Measurements from ENCODE around the gene IL18. TPM values are rescaled to one million over a fixed set of nuclear protein-coding genes. Genes with fewer than 3 reads are reported as not detected.
"Not testable (repeated sequence)": the region's sequence is repeated elsewhere in the genome, so short reads cannot be mapped to it uniquely, and the experiment has no call there.

The IL18 gene
- total RNA-seq, 1 donor from 2014 or later = 20.3 TPM

GRCh38 chr11:112174789-112175598 lies 11.1 kb upstream of the IL18 start, which contains the start of gene BCO2:
Gene BCO2 (plus strand): TSS chr11:112175512. CDS start chr11:112175602, 90 bp downstream.
- intact Hi-C loops (cut with DNase I) = no loop called here
- peak; percentile 93 for DNase-seq (ENCODE audit: low spot score)

DNA sequence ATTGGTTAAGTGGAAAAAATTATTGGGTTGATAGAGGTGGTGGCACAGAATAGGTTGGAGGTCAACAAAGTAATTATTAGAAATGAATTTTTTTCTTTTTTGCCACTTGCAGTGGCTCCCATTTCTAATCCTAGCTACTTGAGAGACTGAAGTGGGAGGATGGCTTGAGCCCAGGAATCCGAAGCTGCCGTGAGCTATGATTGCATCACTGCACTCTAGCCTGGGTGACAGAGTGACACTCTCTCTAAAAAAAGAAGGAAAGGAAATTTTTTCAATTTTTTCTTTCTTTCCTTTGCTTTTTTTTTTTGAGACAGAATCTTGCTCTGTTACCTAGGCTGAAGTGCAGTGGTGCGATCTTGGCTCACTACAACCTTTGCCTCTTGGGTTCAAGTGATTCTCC lies 9.3 kb upstream of the IL18 start:
- ATAC-seq (no peak), DNase-seq (ENCODE audit: low spot score) (no peak)
- intact Hi-C loops (cut with DNase I) = no loop called here

More at GRCh38 chr11:112174789-112175598, 11.1 kb upstream of the IL18 start, which contains the start of gene BCO2:
- ATAC-seq = peak; percentile 99

- intact Hi-C loops (cut with DNase I) = no loop called here
- DNase-seq (ENCODE audit: low spot score) (no peak), ATAC-seq (no peak)
Measured at GRCh38 chr11:112172362-112172994, 8.6 kb upstream of the IL18 start.

GRCh38 chr11:112167145-112167544 lies 3.3 kb upstream of the IL18 start, which contains the start of gene TEX12:
Gene TEX12 (plus strand): TSS chr11:112167372. CDS start chr11:112169269, 1,897 bp downstream.
- no peak for ATAC-seq
- DNase-seq (ENCODE audit: low spot score) = no peak
- intact Hi-C loops (cut with DNase I) = no loop called here

GRCh38 chr11:112166562-112166961 lies 2.7 kb upstream of the IL18 start:
- ATAC-seq (peak; percentile 77), DNase-seq (ENCODE audit: low spot score) (no peak)
- intact Hi-C loops (cut with DNase I) = no loop called here

GRCh38 chr11:112165049-112165448 lies 1.2 kb upstream of the IL18 start:
- ATAC-seq (no peak), DNase-seq (ENCODE audit: low spot score) (no peak)
- intact Hi-C loops (cut with DNase I) = no loop called here

DNA sequence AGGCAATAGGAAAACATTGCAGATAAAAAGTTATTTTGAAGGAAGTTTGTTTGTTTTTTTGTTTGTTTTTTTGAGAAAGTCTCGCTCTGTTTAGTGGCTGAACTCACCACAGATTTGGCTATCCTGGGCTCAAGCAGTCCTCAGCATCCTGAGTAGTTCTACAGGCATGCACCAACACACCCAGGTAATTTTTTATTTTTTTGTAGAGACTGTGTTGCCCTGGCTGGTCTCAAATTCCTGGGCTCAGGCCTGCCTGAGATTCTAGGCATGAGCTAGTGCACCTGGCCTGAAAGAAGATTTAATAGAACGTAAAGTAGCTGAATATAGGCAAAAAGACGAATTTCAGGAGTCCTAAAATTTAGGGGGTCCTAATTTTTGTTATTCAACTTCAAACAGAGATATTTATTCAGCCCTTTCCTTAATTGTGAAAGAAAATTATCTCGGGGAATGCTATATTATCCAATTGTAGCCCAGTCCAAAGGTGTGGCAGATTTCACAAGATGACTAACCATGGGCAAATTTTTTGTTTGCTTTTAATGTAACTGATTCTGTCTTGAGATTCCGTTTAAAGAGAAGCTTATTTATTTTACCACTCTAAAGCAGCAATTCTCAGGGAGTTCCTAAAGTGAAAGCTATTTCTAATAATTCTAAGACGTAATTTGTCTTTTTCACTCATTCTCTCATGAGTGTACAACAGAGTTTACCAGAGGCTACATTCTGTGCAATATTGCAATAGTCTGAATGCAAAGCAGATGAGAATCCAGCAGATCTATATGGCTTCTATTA lies 940 bp downstream of the IL18 start:
- DNase-seq (ENCODE audit: low spot score) (no peak), ATAC-seq (no peak)
- intact Hi-C loops (cut with DNase I) = no loop called here

- DNase-seq (ENCODE audit: low spot score); ATAC-seq; intact Hi-C loops (cut with DNase I): not testable (repeated sequence)
Measured at GRCh38 chr11:112162200-112162599, 1.7 kb downstream of the IL18 start.

GRCh38 chr11:112161012-112161411 lies 2.9 kb downstream of the IL18 start:
- DNase-seq (ENCODE audit: low spot score) (no peak), ATAC-seq (peak; percentile 47)
- intact Hi-C loops (cut with DNase I) = no loop called here

DNA sequence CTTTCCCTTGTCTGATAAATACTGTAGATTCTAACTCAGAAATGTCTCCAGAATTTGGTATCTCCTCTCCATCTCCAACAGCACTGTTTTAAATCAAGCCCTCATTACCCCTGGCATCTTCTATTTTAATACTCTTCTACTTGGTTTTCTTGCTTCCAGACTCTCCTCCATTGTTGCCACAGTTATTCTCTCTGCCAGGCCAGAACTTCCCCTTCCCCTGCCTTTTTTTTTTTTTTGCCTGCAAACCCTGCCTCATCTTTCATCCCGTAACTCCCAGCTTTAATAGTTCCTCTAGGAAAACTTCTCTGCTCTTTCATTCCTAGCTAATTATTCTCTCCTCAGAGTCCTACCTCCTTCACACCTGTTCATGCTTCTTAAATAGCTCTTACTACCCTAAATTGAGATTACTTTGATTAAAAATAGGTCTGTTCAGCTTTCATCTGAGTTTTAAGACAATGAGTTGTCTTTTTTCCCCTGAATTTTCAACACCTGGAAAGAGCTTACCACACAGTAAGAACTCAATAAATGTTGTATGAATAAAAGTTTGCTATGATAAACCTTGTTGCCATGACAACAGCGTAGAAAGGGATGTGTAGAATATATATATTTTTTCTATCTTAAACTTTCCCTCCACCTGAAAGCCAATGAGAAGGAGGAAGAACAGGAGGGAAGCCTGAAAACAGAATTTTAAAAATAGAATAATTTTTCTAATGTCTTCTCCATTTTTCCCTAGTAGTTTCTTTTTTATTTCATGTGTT lies 3.6 kb downstream of the IL18 start:
- no peak for ATAC-seq
- intact Hi-C loops (cut with DNase I) = no loop called here
- no peak for DNase-seq (ENCODE audit: low spot score)

- intact Hi-C loops (cut with DNase I) = no loop called here
- DNase-seq (ENCODE audit: low spot score) (no peak), ATAC-seq (no peak)
Measured at GRCh38 chr11:112159098-112160065, 4.5 kb downstream of the IL18 start.

- intact Hi-C loops (cut with DNase I) = no loop called here
- DNase-seq (ENCODE audit: low spot score) = no peak
- ATAC-seq = peak; percentile 42
Measured at GRCh38 chr11:112156956-112157766, 6.7 kb downstream of the IL18 start.

DNA sequence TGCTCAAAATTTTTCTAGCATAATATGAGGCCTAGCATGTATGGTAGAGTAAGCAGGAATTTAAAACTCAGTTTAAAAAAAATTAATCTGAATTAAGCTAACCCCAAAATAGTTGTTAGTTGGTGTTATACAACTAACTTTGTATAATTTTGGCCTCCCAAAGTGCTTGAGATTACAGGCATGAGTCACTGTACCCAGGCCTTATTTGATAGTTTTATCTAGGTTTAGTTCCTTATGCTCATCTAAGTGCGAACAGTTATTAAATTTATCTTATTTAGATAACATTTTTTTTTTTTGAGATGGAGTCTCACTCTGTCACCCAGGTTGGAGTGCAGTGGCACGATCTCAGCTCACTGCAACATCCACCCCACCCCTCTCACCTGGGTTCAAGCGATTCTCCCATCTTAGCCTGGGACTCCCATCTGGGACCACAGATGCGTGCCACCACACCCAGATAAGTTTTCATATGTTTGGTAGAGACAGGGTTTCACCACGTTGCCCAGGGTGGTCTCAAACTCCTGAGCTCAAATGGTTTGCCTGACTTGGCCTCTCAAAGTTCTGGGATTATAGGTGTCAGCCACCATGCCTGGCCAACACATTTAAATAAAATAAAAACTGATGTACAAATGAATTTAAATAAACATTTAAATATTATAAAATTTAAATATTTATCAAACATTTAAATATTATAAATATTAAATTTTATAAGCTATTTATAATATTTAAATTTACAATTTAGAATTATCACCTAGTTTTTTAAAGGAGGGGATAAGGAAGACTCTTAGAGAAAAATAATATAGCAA lies 7.5 kb downstream of the IL18 start:
- ATAC-seq = no peak
- DNase-seq (ENCODE audit: low spot score) = no peak
- intact Hi-C loops (cut with DNase I) = no loop called here

- intact Hi-C loops (cut with DNase I) = no loop called here
- DNase-seq (ENCODE audit: low spot score) = no peak
- no peak for ATAC-seq
Measured at GRCh38 chr11:112150517-112150916, 13.4 kb downstream of the IL18 start.

DNA sequence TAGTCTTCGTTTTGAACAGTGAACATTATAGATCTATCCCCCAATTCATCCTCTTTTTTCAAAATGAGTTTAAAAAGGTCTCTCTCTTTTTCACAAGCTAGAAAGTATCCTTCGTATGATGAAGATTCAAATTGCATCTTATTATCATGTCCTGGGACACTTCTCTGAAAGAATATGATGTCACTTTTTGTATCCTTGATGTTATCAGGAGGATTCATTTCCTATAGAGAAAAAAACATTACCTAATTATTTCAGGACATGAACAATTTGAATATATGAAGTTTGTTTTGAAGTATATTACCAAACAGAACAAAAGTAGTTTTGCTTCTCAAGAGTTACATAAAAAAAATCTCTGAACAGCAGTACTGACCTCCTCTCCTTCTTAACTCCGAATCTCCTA lies 20.3 kb downstream of the IL18 start:
- intact Hi-C loops (cut with DNase I) = no loop called here
- no peak for ATAC-seq
- DNase-seq (ENCODE audit: low spot score) = no peak

- DNase-seq (ENCODE audit: low spot score) (no peak), ATAC-seq (no peak)
- intact Hi-C loops (cut with DNase I) = no loop called here
Measured at GRCh38 chr11:112134473-112134872, 29.4 kb downstream of the IL18 start.
